Limb (tissue), 2 donors: ENCODE data around the gene KBTBD7.
"Not testable (repeated sequence)": the region's sequence is repeated elsewhere in the genome, so short reads cannot be mapped to it uniquely, and the experiment has no call there.

Source experiments
- DNase-seq, 2 donors: peaks; one replicate each; pipeline ENCODE4 v3.0.0-alpha.2; 2016; ENCODE audit errors: extremely low spot score in 2 of 2

The KBTBD7 gene

GRCh38 chr13:41196620-41197019, 2.3 kb upstream of the KBTBD7 start:
- no peak for DNase-seq

- DNase-seq: no peak
These were observed 1.6 kb upstream of the KBTBD7 start for GRCh38 chr13:41196011-41196410.

DNA sequence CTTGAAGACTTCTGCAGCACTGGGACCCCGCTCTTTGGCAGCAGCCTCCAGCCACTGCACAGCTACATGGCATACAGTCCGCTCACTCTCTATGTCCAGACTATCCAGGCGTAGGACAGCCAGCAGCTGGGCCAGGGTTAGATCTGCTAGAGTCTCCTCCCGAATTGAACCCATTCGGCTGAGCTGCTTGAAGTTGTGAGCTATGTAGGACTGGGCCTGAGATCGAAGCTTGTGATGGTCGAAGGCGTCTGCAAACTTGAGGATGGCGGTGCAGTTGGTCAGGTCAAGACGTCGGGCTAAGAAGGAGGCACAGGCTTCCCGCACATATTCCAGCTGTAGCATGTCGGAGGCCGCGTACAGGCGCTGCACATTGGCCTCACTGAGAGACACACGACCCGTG, 900 bp downstream of the KBTBD7 start:
- DNase-seq: no peak

DNA sequence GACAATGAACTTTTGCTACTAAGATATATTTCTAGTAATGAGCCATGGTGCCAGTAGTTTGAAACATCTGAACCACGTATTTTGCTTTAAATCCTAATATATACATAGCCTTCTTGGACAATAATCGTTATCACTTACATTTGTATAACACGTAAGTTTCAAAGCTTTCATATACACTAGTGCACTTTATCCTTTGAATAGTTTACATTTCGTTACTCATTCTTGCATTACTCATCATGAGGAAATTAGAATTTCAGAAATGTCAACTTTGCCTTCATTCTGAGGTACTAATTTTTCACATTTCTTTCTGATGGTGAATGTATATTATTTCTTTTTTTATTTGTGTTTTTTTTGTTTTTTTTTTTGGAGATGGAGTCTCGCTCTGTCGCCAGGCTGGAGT, 5.8 kb downstream of the KBTBD7 start:
- DNase-seq: no peak

GRCh38 chr13:41186481-41186880, 7.9 kb downstream of the KBTBD7 start:
- DNase-seq: no peak

DNA sequence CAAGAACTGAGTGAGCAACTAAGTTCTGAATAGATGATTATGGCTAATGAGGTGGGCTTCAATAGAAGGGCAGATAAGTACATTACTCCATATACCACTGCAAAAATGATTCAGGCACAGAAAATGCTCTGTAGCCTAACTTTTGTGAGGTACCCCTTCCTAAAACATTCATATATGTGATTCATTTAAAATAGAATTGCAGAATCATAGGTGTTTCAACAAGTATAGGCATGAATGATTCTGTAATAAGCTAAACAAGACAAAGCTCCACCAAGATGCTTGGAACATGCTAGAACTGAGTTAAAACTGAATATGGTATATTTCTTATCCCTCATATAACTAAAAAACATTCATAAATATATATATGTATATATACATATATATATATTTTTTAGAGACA, 12.1 kb downstream of the KBTBD7 start:
- DNase-seq: no peak

- DNase-seq: no peak
These were observed 14.6 kb downstream of the KBTBD7 start for GRCh38 chr13:41179593-41180250.

GRCh38 chr13:41178040-41178439, 16.3 kb downstream of the KBTBD7 start:
- DNase-seq: no peak

- DNase-seq: no peak
These were observed 16.8 kb downstream of the KBTBD7 start for GRCh38 chr13:41177616-41178015.

DNA sequence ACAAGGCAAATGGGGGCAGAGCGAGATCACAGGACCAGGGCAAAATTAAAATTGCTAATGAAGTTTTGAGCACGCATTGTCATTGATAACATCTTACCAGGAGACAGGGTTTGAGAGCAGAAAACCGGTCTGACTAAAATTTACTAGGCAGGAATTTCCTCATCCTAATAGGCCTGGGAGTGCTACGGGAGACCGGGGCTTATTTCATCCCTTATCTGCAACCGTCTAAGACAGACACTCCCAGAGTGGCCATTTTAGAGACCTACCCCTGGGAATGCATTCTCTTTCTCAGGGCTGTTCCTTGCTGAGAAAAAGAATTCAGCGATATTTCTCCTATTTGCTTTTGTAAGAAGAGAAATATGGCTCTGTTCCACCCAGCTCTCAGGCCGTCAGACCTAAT, 18.8 kb downstream of the KBTBD7 start:
- DNase-seq: not testable (repeated sequence)

GRCh38 chr13:41162151-41162550, 32.2 kb downstream of the KBTBD7 start:
- no peak for DNase-seq

DNA sequence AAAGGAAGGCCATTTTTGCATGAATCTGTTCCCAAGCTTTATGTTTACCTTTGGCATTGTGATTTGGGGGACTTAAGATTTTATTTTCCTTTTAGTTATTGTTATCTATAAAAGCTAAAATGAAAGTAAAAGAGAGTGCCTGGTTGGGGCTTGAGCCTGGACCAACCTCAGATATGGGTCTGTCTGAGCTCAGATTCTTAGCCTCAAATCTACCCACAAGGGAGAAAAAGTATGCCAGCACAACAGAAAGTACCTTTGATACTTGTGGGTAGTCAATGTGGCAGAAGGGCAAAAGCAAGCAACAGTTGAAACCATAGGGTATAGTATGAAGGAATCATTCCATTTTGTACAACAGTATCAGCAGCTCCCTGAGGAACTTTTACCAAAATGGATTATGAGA, 35.2 kb downstream of the KBTBD7 start:
- no peak for DNase-seq

DNA sequence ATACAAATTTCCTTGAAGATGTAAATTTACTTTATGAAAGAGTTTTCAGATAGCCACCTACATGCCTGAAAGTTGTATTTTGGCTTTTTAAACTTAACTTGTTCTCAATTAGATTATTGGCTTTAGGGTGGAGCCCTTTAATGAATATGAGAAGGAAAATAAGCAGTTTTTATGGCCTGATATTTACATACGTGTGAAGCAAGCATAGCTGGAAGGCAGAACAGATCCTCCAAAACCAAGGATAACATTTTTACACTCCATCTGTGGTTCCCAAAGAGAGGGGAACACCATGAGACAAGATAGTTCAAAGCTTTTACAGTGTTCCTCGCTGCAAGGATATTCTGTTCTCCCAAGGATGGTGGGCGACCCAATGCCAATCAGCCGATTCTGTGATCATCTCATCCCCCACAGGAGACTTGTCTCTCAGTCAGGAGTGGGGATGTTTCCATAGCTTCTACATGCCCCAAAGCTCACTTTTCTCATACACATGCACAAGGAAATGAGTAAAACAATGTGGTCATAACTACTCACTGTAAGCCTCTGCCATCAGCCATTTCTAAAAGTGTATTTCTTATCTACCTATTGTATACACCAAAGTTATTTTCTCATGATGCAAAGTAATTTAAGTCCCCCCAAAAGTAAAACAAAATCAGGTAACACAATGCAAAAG, 37.2 kb downstream of the KBTBD7 start:
- DNase-seq: no peak

- DNase-seq: no peak
These were observed 37.7 kb downstream of the KBTBD7 start for GRCh38 chr13:41156620-41157019.

DNA sequence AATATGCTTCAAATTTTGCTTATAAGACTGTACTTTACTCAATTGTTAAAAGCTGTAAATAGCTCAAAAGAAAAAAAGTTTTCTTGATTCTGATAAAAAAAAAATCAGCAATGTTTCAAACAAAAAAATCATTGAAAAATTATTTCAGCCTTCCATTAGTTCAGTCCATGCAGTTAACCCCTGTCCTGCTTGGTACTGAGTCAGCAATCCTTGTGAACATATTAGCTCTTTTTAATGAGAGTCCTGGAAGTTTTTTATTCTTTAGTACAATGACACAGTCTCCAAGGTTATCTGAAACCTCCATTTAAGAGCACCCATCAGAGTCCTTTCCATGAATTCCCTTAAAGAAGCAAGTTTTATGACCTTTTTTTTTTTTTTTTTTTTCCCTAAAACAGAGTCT, 40.3 kb downstream of the KBTBD7 start:
- no peak for DNase-seq

- DNase-seq: no peak
These were observed 42.4 kb downstream of the KBTBD7 start for GRCh38 chr13:41152005-41152404.

DNA sequence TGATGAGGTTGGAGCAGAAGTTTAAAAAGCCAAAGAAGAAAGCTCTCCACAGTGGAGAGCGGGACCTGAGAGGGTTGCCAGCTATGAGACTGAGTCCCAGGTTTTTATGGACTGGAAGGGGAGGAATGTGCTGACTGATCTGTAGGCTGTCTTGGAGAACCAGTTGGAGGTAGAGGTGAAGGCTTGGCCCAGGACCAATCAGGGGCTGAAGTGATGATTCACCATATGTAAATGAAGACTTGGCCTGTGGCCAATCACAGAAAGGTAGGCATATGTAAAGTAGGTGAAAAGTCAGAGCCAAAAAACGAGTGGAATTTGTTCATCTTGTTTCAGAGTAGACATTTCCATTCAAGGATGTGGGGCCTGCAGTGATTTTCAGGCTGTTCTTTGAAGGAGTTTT, 44.3 kb downstream of the KBTBD7 start:
- no peak for DNase-seq

- no peak for DNase-seq
These were observed 45.7 kb downstream of the KBTBD7 start for GRCh38 chr13:41148419-41149283.

DNA sequence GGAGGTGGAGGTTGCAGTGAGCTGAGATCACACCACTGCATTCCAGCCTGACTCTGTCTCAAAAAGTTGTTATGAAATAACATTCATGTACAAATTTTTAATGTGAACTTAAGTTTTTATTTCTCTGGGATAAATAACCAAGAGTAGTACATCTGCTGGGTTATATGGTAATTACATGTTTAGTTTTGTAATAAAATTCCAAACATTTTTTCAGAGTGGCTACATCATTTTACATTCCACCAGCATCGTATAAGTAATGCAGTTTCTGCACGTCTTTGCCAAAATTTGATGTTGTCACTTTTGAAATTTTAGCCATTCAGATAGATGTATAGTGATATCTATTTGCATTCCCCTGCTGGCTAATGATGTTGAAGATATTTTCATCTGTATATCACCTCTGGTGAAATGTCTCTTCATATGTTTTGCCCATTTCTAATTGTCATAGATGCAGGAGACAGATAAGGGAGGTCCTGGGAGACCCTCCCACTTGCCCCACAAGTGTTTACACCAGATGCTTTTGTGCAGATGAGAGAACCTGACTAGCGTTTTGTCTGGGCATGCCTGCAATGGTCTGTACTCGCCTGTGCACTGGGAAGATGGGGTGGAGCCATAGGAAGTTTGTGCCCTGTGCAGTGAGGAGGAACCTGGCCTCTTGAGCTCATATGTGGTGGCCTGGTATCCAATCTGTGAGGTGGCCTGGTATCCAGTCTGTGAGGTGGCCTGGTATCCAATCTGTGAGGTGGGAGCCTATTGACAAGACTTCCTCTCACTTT, 49.0 kb downstream of the KBTBD7 start:
- no peak for DNase-seq

DNA sequence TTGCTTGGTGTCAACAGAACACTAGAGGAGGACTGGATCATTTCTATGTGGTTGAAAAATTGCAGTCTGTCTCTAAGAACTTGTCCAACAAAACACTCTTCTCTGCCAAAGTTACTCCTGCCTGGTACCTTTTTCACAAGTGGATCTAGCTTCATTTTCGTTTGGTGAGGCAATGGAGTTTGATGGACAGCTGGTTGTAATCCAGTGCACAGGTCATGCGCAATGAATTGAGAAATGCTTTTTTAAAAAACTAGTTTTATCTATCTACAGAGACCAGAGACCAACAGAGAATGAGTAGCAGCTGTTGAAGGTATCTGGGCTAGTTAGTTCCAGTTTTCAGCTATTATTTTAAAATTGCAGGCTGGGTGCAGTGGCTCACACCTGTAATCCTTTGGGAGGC, 49.8 kb downstream of the KBTBD7 start:
- DNase-seq: no peak
